Muscle layer of duodenum (tissue), 2 donors: Measurements from ENCODE around the gene MBTD1.
A peak's percentile ranks its signal among the peaks of the same experiment; 100 is the strongest.

Experiments
- H3K27ac ChIP-seq: one replicate; pipeline ENCODE4 v1.7.0; 2013; ENCODE audit warnings: mild to moderate bottlenecking, low read length
- H3K27me3 ChIP-seq: one replicate; pipeline ENCODE4 v1.7.0; 2013; ENCODE audit warnings: low read depth, mild to moderate bottlenecking, control low read depth, low read length
- H3K36me3 ChIP-seq, 2 donors: one replicate each; pipeline ENCODE4 v1.7.0; 2013; ENCODE audit warnings: low read length in 2 of 2, control low read depth in 1 of 2, mild to moderate bottlenecking in 1 of 2; ENCODE audit not compliant: insufficient read depth in 2 of 2, control insufficient read depth in 1 of 2
- H3K4me1 ChIP-seq, 2 donors: one replicate each; pipeline ENCODE4 v1.7.0; 2013; ENCODE audit warnings: low read length in 2 of 2, mild to moderate bottlenecking in 2 of 2, control low read depth in 1 of 2, moderate library complexity in 1 of 2; ENCODE audit not compliant: insufficient read depth in 2 of 2, control insufficient read depth in 1 of 2
- H3K4me3 ChIP-seq, 2 donors: one replicate each; pipeline ENCODE4 v1.7.0; 2013; ENCODE audit warnings: low read length in 2 of 2, low read depth in 1 of 2, mild to moderate bottlenecking in 1 of 2
- H3K9me3 ChIP-seq, 2 donors: one replicate each; pipeline ENCODE4 v1.7.0; 2013; ENCODE audit warnings: low read length in 2 of 2, control low read depth in 1 of 2, mild to moderate bottlenecking in 1 of 2; ENCODE audit not compliant: control insufficient read depth in 1 of 2
- donor health status: healthy.

MBTD1 gene

DNA sequence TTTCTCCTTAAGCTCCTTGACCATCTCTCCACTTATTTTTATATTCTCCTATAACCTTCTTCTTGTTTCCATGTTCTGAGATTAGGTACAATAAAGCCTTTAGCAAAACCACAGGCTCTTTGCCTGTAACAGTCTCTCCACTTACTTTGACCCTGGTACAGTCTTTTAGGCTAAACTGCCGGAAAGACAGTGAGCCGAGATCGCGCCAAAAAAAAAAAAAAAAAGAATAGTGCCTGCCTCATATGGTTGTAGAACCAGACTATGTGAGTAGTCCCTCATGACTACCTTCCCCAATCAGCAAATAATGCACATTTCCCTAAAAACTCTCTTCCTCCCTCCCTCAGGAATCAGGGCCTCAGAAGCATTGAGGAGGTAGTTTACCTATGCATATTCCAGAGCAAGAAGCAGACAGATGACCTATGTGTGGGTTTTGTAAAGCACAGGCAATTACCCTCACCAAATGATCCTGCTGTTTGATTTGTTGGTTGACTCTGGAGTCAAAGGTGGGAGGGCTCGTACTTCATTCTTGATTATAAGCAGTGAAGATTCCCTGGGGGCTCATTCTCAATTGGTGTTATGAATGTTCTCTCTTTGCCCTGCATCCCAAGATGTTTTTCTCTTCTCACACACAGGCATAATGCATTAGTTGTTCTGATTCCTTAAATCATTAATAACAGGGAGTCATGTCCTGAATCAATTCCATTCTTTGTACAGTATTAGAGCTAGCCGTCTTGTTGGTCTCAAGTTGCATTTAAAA, 115.4 kb downstream of the MBTD1 start:
- Histone ChIP-seq H3K36me3 (no peaks in the 10 kb centered on the region), H3K27ac (no peak overlapping the region)

GRCh38 chr17:51142597-51142996, 117.3 kb downstream of the MBTD1 start:
- Histone ChIP-seq H3K27me3 (no peaks in the 10 kb centered on the region), H3K27ac (no peak overlapping the region), H3K4me3 (no peak overlapping the region), H3K36me3 (no peaks in the 10 kb centered on the region), H3K9me3 (no peaks in the 10 kb centered on the region), H3K4me1 (no peaks in the 10 kb centered on the region)

More for the DNA sequence above, 115.4 kb downstream of the MBTD1 start:
- no peaks in the 10 kb centered on the region for H3K9me3 ChIP-seq
- no peak overlapping the region for H3K4me3 ChIP-seq
- H3K4me1 ChIP-seq: no peaks in the 10 kb centered on the region
- H3K27me3 ChIP-seq: no peaks in the 10 kb centered on the region

DNA sequence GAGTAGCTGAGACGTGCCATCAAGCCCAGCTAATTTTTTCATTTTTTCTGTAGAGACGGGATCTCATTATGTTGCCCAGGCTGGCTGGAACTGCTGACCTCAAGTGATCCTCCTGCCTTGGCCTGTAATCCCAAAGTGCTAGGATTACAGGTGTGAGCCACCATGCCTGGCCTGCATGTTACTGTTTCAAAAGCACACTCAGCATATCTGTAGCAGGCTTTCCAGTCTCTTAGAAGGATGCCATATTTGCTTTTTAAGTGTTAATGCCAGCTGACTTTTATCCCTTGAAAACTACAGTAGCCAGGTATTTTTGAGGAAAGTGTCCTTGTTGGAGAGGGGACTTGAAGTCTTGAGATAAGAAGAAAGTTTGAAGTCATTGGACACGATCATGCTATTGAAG, 123.9 kb downstream of the MBTD1 start:
- peaks cover 3 to 4% of the 10 kb centered on the region in 2 donors for H3K4me1 ChIP-seq
- H3K27me3 ChIP-seq: no peaks in the 10 kb centered on the region
- no peak overlapping the region for H3K27ac ChIP-seq
- no peaks in the 10 kb centered on the region for H3K9me3 ChIP-seq
- H3K36me3 ChIP-seq: no peaks in the 10 kb centered on the region
- H3K4me3 ChIP-seq: no peak overlapping the region

DNA sequence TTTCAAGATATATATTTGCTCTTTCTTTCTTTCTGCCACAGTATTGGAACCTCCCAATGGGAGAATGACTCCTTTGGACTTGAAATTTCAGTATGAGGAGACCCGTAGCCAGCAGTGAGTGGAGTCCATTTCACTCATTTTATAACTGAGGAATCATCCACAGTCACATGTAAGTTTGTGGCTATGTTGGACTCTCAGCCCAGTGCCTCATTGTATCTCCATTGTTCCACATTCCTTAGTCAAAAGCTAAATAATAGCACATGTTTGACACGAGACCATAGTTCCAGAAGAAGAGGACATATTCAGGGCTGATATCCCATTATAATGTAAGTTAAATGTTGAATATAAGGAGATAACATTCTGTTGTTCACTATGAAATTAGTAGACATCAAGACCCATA, 126.5 kb downstream of the MBTD1 start:
- Histone ChIP-seq H3K27me3 (no peaks in the 10 kb centered on the region), H3K4me1 (peaks cover 3 to 4% of the 10 kb centered on the region in 2 donors), H3K27ac (no peak overlapping the region), H3K4me3 (no peak overlapping the region), H3K36me3 (no peaks in the 10 kb centered on the region), H3K9me3 (no peaks in the 10 kb centered on the region)

DNA sequence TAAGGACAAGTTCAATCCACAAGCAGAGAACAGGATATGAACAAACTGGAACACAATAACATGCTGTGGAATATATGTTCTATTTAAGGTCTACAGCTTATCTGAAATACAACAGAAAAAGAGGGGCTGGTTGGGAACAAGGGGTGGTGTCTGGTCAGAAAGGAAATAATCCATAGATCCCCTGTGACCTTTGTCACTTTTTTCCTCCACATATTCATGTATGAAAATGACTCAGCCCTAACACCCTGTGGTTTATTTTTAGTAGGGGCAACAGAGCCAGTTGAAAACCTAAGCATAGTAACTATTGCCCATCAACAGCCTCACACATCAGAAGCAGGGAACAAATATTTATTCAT, 126.9 kb downstream of the MBTD1 start:
- H3K27ac ChIP-seq: peak overlapping the region; percentile 20
- H3K36me3 ChIP-seq: no peaks in the 10 kb centered on the region
- no peak overlapping the region for H3K4me3 ChIP-seq
- no peaks in the 10 kb centered on the region for H3K27me3 ChIP-seq
- peaks cover 3 to 4% of the 10 kb centered on the region in 2 donors for H3K4me1 ChIP-seq
- no peaks in the 10 kb centered on the region for H3K9me3 ChIP-seq

GRCh38 chr17:51128076-51128475, 131.8 kb downstream of the MBTD1 start:
- H3K4me3 ChIP-seq: no peak overlapping the region
- no peaks in the 10 kb centered on the region for H3K9me3 ChIP-seq
- no peaks in the 10 kb centered on the region for H3K36me3 ChIP-seq
- no peaks in the 10 kb centered on the region for H3K27me3 ChIP-seq
- H3K27ac ChIP-seq: no peak overlapping the region
- peaks cover 1 to 2% of the 10 kb centered on the region in 2 donors for H3K4me1 ChIP-seq
